Esophagus squamous epithelium (tissue), 4 donors: ENCODE results near the gene DNER.

Source experiments
- POLR2A ChIP-seq, 4 donors: fragments of 450-650 bp; IDR thresholded peaks; one replicate each; pipeline ENCODE4 v1.6.1; 2017; ENCODE audit warnings: antibody characterized with exemption in 4 of 4, mild to moderate bottlenecking in 4 of 4, moderate library complexity in 3 of 4
- TF ChIP-seq, protein P1 (sequence below), 6 experiments: fragments of 450-650 bp in 4 of 6; fragments of 200-600 bp in 2 of 6; sonication (generic) in 2 of 6; IDR thresholded peaks; one replicate each; pipeline ENCODE4 v1.5.1; 2016 to 2019; ENCODE audit warnings: antibody characterized with exemption in 6 of 6, mild to moderate bottlenecking in 4 of 6, moderate library complexity in 4 of 6

DNA sequence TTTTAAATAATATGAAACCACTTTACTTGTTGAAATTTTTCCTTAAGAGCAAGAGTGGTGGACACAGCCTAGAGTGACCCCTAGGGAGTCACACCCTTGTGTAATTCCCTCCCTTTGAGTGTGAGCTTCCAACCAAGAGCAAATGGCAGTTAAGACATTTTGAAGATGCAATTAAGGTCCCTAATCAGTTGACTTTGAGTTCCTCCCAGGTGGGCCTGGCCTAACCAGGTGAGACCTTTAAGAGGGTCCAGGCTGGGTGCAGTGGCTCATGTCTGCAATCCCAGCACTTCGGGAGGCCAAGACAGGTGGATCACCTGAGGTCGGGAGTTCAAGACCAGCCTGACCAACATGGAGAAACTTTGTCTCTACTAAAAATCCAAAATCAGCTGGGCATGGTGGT is 299.7 kb downstream of the DNER start:
- no peak for TF ChIP-seq POLR2A (IDR thresholded peaks at IDR 0.05)
- TF ChIP-seq, protein P1, sequence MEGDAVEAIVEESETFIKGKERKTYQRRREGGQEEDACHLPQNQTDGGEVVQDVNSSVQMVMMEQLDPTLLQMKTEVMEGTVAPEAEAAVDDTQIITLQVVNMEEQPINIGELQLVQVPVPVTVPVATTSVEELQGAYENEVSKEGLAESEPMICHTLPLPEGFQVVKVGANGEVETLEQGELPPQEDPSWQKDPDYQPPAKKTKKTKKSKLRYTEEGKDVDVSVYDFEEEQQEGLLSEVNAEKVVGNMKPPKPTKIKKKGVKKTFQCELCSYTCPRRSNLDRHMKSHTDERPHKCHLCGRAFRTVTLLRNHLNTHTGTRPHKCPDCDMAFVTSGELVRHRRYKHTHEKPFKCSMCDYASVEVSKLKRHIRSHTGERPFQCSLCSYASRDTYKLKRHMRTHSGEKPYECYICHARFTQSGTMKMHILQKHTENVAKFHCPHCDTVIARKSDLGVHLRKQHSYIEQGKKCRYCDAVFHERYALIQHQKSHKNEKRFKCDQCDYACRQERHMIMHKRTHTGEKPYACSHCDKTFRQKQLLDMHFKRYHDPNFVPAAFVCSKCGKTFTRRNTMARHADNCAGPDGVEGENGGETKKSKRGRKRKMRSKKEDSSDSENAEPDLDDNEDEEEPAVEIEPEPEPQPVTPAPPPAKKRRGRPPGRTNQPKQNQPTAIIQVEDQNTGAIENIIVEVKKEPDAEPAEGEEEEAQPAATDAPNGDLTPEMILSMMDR (IDR thresholded peaks at IDR 0.05) = no peak
